DND-41 (cell line): ENCODE results near the gene NSUN2.

Experiments
- ATAC-seq: fragments of 200-7000 bp; cut with Tn5 transposase; 3 replicates; pipeline ENCODE4 v1.9.1; 2021; ENCODE audit warnings: low read depth; ENCODE audit not compliant: insufficient read depth
- DNase-seq: peaks from one replicate; pipeline ENCODE4 v3.0.0-alpha.2; 2020
- H2AFZ ChIP-seq: 2 replicates; pipeline ENCODE4 v1.6.0; 2012; ENCODE audit warnings: low read depth, low read length
- H3K27ac ChIP-seq: 2 replicates; pipeline ENCODE4 v1.5.1; 2012; ENCODE audit warnings: low read length, inconsistent platforms
- H3K27me3 ChIP-seq: fragments of 200-600 bp; sonication (generic); 2 replicates; pipeline ENCODE4 v1.6.0; 2012; ENCODE audit warnings: low read length, mild to moderate bottlenecking, inconsistent platforms; ENCODE audit not compliant: insufficient read depth, poor library complexity
- H3K36me3 ChIP-seq: 2 replicates; pipeline ENCODE4 v1.5.1; 2012; ENCODE audit warnings: low read length, inconsistent platforms; ENCODE audit not compliant: insufficient read depth
- H3K4me1 ChIP-seq: 2 replicates; pipeline ENCODE4 v1.5.1; 2012; ENCODE audit warnings: mild to moderate bottlenecking, low read length; ENCODE audit not compliant: insufficient read depth
- H3K4me2 ChIP-seq: 2 replicates; pipeline ENCODE4 v1.6.0; 2012; ENCODE audit warnings: mild to moderate bottlenecking, moderate library complexity, low read length, inconsistent platforms; ENCODE audit not compliant: insufficient read depth
- H3K4me3 ChIP-seq, 2 experiments: fragments of 200-600 bp in 1 of 2; shearing (Covaris generic) in 1 of 2; 2 replicates each; pipeline ENCODE4 v1.5.1; 2012 to 2016; ENCODE audit warnings: inconsistent platforms in 2 of 2, low read length in 2 of 2, mild to moderate bottlenecking in 2 of 2, low read depth in 1 of 2, moderate library complexity in 1 of 2
- H3K79me2 ChIP-seq: 2 replicates; pipeline ENCODE4 v1.6.0; 2012; ENCODE audit warnings: low read length, inconsistent platforms; ENCODE audit not compliant: insufficient read depth
- H3K9ac ChIP-seq: 2 replicates; pipeline ENCODE4 v1.6.0; 2012; ENCODE audit warnings: low read depth, mild to moderate bottlenecking, inconsistent platforms, low read length, moderate library complexity
- H3K9me3 ChIP-seq: 2 replicates; pipeline ENCODE4 v1.5.1; 2012; ENCODE audit warnings: low read length, moderate library complexity, mild to moderate bottlenecking, inconsistent platforms; ENCODE audit not compliant: insufficient read depth, severe bottlenecking
- H4K20me1 ChIP-seq: 2 replicates; pipeline ENCODE4 v1.6.0; 2012; ENCODE audit warnings: low read length; ENCODE audit not compliant: insufficient read depth
- EZH2 ChIP-seq: IDR thresholded peaks from 3 replicates; pipeline ENCODE4 v1.6.1; 2012; ENCODE audit warnings: borderline replicate concordance, low read depth, mild to moderate bottlenecking, moderate library complexity, low read length, inconsistent platforms; ENCODE audit not compliant: severe bottlenecking
- TF ChIP-seq, protein P1 (sequence below): IDR thresholded peaks from 2 replicates; pipeline ENCODE4 v1.5.1; 2012; ENCODE audit warnings: borderline replicate concordance, low read length, moderate library complexity, mild to moderate bottlenecking; ENCODE audit not compliant: poor library complexity, severe bottlenecking; ENCODE audit errors: extremely low read depth

NSUN2 gene

DNA sequence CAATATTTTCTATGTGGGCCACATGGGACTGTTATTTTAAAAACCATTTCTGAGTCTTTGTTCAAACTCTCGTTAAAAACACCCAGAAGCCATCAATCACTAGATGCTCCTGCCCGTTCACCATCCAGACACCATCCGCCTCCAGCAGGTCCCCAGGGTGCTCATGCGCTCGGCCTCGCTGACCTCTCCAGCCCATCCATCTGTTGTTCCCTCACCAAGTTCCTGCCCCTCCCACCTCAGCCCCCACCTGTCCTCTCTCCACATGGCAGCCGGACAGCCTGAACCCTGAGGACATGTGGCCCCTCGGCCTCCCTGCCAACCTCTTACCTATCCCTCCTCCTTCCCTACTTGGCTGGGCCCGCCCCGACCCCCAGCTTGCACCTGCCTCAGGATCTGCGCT, 31.6 kb downstream of the NSUN2 start:
- H4K20me1 ChIP-seq, result peaks cover 16% of the 10 kb centered on the region; the same call in 1 of the 2 replicates

DNA sequence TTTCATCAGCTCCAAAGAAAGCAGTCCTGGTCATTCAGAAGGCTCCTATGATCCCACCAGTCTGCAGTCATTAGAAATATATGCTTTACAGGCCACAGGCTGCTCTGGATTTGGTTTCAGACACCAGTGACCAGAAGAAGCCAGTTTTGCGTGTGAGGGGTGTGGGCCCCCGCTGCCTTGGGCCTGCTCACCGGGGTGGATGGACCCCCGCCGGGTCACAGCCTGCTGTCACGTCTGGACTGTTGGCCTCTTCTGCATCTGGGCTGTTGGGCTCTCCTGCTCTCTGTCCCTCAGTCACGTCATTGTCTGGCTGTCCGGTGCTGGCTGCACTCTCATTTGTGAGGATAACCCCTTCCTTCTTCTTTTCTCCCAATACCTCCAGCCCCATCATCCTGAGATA, 33.1 kb downstream of the NSUN2 start:
- ATAC-seq (no peak), DNase-seq (no peak)
- Histone ChIP-seq H3K36me3 (peaks cover 71% of the 10 kb centered on the region), H3K79me2 (no peaks in the 10 kb centered on the region), H4K20me1 (peaks cover 13% of the 10 kb centered on the region; the same call in 1 of the 2 replicates), H3K9me3 (no peaks in the 10 kb centered on the region), H2AFZ (no peak overlapping the region), H3K27me3 (no peaks in the 10 kb centered on the region), H3K27ac (no peak overlapping the region), H3K4me3 (no peak overlapping the region), H3K4me1 (no peaks in the 10 kb centered on the region), H3K9ac (no peak overlapping the region), H3K4me2 (no peak overlapping the region)
- TF ChIP-seq, protein P1, sequence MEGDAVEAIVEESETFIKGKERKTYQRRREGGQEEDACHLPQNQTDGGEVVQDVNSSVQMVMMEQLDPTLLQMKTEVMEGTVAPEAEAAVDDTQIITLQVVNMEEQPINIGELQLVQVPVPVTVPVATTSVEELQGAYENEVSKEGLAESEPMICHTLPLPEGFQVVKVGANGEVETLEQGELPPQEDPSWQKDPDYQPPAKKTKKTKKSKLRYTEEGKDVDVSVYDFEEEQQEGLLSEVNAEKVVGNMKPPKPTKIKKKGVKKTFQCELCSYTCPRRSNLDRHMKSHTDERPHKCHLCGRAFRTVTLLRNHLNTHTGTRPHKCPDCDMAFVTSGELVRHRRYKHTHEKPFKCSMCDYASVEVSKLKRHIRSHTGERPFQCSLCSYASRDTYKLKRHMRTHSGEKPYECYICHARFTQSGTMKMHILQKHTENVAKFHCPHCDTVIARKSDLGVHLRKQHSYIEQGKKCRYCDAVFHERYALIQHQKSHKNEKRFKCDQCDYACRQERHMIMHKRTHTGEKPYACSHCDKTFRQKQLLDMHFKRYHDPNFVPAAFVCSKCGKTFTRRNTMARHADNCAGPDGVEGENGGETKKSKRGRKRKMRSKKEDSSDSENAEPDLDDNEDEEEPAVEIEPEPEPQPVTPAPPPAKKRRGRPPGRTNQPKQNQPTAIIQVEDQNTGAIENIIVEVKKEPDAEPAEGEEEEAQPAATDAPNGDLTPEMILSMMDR, result no peak
- no peak for TF ChIP-seq EZH2

More for the DNA sequence above, 31.6 kb downstream of the NSUN2 start:
- H3K4me3 ChIP-seq, result no peak overlapping the region
- no peak for TF ChIP-seq EZH2
- TF ChIP-seq, protein P1, result no peak
- H3K9ac ChIP-seq, result no peak overlapping the region
- H3K27ac ChIP-seq, result no peak overlapping the region
- no peaks in the 10 kb centered on the region for H3K27me3 ChIP-seq
- no peaks in the 10 kb centered on the region for H3K4me1 ChIP-seq
- H3K4me2 ChIP-seq, result no peak overlapping the region
- DNase-seq (no peak), ATAC-seq (no peak)
- H3K79me2 ChIP-seq, result no peaks in the 10 kb centered on the region
- no peak overlapping the region for H2AFZ ChIP-seq
- H3K36me3 ChIP-seq, result peaks cover 86% of the 10 kb centered on the region
- no peaks in the 10 kb centered on the region for H3K9me3 ChIP-seq

DNA sequence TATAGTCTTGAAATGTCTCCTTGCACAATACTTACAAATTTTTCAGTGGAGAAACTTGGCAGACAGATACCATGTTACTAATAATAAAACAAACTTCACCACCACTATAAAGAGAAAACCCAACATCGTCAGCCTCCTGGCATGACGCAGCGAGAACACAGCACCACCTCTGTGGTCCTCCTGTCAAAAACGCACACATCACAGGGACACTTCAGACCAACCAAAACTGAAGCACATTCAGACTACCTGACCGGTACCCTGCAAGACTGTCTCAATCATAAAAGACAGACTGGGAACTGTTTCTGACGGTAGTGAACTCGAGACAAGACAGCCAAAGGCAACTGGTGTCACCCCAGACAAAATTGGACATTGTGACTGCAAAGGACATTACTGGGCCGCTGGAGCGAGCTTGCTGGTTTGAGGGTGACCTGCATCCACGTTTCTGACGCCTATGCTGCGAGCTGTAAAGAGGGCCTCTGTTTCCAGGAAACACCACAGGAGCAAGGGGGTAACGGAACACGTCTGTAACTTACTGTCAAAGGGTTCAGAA, 34.4 kb downstream of the NSUN2 start:
- TF ChIP-seq, protein P1, result no peak
- no peak for TF ChIP-seq EZH2
- no peaks in the 10 kb centered on the region for H3K9me3 ChIP-seq
- H3K4me2 ChIP-seq, result no peak overlapping the region
- ATAC-seq, result no peak
- H3K79me2 ChIP-seq, result no peaks in the 10 kb centered on the region
- peaks cover 58% of the 10 kb centered on the region for H3K36me3 ChIP-seq
- no peaks in the 10 kb centered on the region for H3K4me1 ChIP-seq
- no peak overlapping the region for H3K9ac ChIP-seq
- no peak overlapping the region for H3K4me3 ChIP-seq
- no peak for DNase-seq
- H3K27me3 ChIP-seq, result no peaks in the 10 kb centered on the region
- H3K27ac ChIP-seq, result no peak overlapping the region
- peaks cover 12% of the 10 kb centered on the region; the same call in 1 of the 2 replicates for H4K20me1 ChIP-seq
- H2AFZ ChIP-seq, result no peak overlapping the region

DNA sequence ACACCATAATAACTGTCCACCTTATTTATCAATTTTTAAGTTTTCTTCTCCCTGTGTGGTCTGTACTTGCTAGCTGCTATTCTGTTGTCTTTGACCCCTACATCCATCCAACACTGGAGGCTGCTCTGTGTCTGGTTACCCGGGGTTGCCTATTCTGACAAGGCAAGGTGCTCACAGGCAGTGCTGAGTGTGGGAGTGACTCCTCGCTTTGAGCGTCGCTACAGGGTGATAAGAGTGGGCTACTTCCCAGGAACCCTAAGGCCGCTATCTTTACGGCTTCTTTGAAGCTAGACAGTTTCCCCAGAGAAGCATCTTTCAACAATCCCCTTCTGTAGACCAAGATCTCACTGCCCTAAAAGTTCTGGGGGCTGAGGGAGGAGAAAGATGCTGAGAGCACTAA, 35.3 kb downstream of the NSUN2 start:
- H3K9me3 ChIP-seq, result no peaks in the 10 kb centered on the region
- H3K4me2 ChIP-seq, result no peak overlapping the region
- no peaks in the 10 kb centered on the region for H3K27me3 ChIP-seq
- ATAC-seq (no peak), DNase-seq (no peak)
- H4K20me1 ChIP-seq, result peaks cover 12% of the 10 kb centered on the region; the same call in 1 of the 2 replicates
- H3K36me3 ChIP-seq, result peaks cover 51% of the 10 kb centered on the region
- no peak overlapping the region for H3K9ac ChIP-seq
- H3K4me3 ChIP-seq, result no peak overlapping the region
- no peaks in the 10 kb centered on the region for H3K79me2 ChIP-seq
- no peaks in the 10 kb centered on the region for H3K4me1 ChIP-seq
- no peak overlapping the region for H3K27ac ChIP-seq
- TF ChIP-seq EZH2, result no peak
- TF ChIP-seq, protein P1, result no peak
- no peak overlapping the region for H2AFZ ChIP-seq
